ENCODE results near the gene PLA2G10. TPM values are rescaled to one million over a fixed set of nuclear protein-coding genes. Genes with fewer than 3 reads are reported as not detected.
"Not testable (repeated sequence)": the region's sequence is repeated elsewhere in the genome, so short reads cannot be mapped to it uniquely, and the experiment has no call there.

PLA2G10 gene
- total and polyA plus RNA-seq, 8 donors = 0.20 to 18.6 (median 0.65) TPM

GRCh38 chr16:14632693-14633569, 61.2 kb downstream of the PLA2G10 start, which contains the start of gene BFAR:
TSS of gene BFAR (plus strand) at chr16:14632951. CDS start at chr16:14644347, 11,396 bp downstream.
- H3K27me3 ChIP-seq = no peaks in the 10 kb centered on the region
- H3K36me3 ChIP-seq = peaks cover 0 to 3% of the 10 kb centered on the region in 2 donors
- TF ChIP-seq, protein P1, sequence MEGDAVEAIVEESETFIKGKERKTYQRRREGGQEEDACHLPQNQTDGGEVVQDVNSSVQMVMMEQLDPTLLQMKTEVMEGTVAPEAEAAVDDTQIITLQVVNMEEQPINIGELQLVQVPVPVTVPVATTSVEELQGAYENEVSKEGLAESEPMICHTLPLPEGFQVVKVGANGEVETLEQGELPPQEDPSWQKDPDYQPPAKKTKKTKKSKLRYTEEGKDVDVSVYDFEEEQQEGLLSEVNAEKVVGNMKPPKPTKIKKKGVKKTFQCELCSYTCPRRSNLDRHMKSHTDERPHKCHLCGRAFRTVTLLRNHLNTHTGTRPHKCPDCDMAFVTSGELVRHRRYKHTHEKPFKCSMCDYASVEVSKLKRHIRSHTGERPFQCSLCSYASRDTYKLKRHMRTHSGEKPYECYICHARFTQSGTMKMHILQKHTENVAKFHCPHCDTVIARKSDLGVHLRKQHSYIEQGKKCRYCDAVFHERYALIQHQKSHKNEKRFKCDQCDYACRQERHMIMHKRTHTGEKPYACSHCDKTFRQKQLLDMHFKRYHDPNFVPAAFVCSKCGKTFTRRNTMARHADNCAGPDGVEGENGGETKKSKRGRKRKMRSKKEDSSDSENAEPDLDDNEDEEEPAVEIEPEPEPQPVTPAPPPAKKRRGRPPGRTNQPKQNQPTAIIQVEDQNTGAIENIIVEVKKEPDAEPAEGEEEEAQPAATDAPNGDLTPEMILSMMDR (IDR thresholded peaks at IDR 0.05) = no peak
- no peaks in the 10 kb centered on the region for H3K9me3 ChIP-seq
- H3K4me3 ChIP-seq = peak within 1 kb of the TSS; percentile 89 to 91
- peak; percentile 83 for ATAC-seq
- peak within 1 kb of the TSS; percentile 93 to 94 for H3K27ac ChIP-seq
- intact Hi-C loops (cut with DNase I) = no loop called here
- H3K4me1 ChIP-seq = peaks cover 18 to 76% of the 10 kb centered on the region in 2 donors
- peak; percentile 96 to 100 (median 98) for DNase-seq

DNA sequence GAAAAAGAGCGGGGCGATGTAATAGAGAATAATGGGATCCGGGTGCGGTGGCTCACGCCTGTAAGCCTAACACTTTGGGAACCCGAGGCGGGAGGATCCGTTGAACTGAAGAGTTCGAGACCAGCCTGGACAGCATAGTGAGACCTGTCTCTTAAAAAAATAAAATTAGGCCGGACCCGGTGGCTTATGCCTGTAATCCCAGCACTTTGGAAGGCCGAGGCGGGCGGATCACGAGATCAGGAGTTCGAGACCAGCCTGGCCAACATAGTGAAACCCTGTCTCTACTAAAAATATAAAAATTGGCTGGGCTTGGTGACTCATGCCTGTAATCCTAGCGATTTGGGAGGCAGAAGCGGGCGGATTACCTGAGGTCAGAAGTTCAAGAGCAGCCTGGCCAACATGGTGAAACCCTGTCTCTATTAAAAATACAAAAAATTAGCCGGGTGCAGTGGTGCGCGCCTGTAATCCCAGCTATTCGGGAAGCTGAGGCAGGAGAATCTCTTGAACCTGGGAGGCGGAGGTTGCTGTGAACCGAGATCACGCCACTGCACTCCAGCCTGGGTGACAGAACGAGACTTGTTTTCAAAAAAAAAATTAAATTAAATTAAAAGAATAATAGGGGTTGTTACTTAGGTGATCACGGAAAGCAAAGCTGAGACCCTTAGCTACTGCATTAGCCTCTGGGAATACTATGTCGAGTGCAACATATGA, 63.3 kb downstream of the PLA2G10 start:
- peak in 1 of 4 donors; percentile 36 for DNase-seq
- Histone ChIP-seq H3K4me1 (peaks cover 18 to 59% of the 10 kb centered on the region in 2 donors), H3K4me3 (peak overlapping the region in 1 of 2 donors; percentile 84), H3K36me3 (peaks cover 0 to 22% of the 10 kb centered on the region in 2 donors), H3K27ac (peak overlapping the region; percentile 93 to 96)
- H3K27me3 ChIP-seq; ATAC-seq; intact Hi-C loops (cut with DNase I); H3K9me3 ChIP-seq: not testable (repeated sequence)

DNA sequence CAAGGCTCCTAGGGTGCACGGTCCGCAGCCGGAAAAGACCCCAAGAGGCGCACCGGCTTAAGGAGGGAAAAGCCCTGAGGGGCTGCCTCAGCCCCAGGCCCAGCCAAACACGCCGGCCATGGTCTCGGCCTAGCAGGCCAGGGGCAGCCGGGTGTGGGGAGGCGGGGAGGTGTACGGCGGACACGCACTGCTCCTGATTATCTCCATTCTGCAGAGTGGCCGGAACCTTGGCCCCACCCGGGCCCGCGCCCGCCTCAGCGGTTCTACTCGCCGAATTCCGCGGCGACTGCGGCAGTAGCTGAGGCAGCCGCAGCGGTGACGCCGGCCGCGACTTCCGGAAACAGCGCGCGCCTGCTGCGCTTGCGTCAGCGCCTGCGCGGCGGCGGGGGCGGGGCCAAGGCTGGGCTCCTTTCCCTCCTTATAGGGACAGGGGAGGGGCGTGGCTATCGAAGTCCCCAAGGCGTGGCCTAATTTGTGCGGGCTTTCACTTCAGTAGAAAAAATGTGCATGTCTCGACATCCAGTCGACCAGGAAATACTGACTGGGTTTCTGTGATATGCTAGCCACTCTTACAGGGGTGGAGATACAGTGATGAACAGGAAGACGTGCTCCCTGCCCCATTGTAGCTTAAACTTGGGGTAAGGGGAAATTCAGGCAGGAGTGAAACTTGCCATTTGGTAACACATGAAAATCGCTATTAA, 64.0 kb downstream of the PLA2G10 start, which contains the start of gene PARN:
Gene PARN, minus strand, starts transcription at position 342 of the 701 bp plus-strand sequence. Its CDS starts 135 bp downstream, at position 207.
- intact Hi-C loops (cut with DNase I) = no loop called here
- ATAC-seq (peak; percentile 80), DNase-seq (peak; percentile 94 to 98 (median 98))
- Histone ChIP-seq H3K27ac (peak within 1 kb of the TSS; percentile 93 to 96), H3K9me3 (no peaks in the 10 kb centered on the region), H3K4me3 (peak within 1 kb of the TSS; percentile 84 to 86), H3K27me3 (no peaks in the 10 kb centered on the region), H3K4me1 (peaks cover 17 to 52% of the 10 kb centered on the region in 2 donors), H3K36me3 (peaks cover 0 to 29% of the 10 kb centered on the region in 2 donors)
- TF ChIP-seq, protein P1 (IDR thresholded peaks at IDR 0.05) = no peak

- DNase-seq (no peak), ATAC-seq (peak; percentile 0)
- Histone ChIP-seq H3K4me3 (peak overlapping the region; percentile 84 to 86), H3K9me3 (no peaks in the 10 kb centered on the region), H3K4me1 (peaks cover 13 to 47% of the 10 kb centered on the region in 2 donors), H3K27ac (peak overlapping the region; percentile 93 to 96), H3K36me3 (peaks cover 0 to 34% of the 10 kb centered on the region in 2 donors), H3K27me3 (no peaks in the 10 kb centered on the region)
- TF ChIP-seq, protein P1 (IDR thresholded peaks at IDR 0.05) = no peak
- intact Hi-C loops (cut with DNase I) = no loop called here
Observed at GRCh38 chr16:14629612-14629918, 64.5 kb downstream of the PLA2G10 start.

- Histone ChIP-seq H3K9me3 (no peaks in the 10 kb centered on the region), H3K4me3 (peak overlapping the region; percentile 84 to 86), H3K27ac (peak overlapping the region; percentile 93 to 96), H3K36me3 (peaks cover 0 to 39% of the 10 kb centered on the region in 2 donors), H3K4me1 (peaks cover 8 to 42% of the 10 kb centered on the region in 2 donors), H3K27me3 (no peaks in the 10 kb centered on the region)
- TF ChIP-seq, protein P1 (IDR thresholded peaks at IDR 0.05) = no peak
- ATAC-seq = no peak
- intact Hi-C loops (cut with DNase I) = no loop called here
- DNase-seq = no peak
Observed at GRCh38 chr16:14628806-14629611, 65.1 kb downstream of the PLA2G10 start.
